ENCODE results near the gene NR1D1. TPM values are rescaled to one million over a fixed set of nuclear protein-coding genes. Genes with fewer than 3 reads are reported as not detected.

NR1D1 gene
- total RNA-seq, 4 donors from 2014 or later, result 2.0 to 92.1 (median 4.7) TPM

DNA sequence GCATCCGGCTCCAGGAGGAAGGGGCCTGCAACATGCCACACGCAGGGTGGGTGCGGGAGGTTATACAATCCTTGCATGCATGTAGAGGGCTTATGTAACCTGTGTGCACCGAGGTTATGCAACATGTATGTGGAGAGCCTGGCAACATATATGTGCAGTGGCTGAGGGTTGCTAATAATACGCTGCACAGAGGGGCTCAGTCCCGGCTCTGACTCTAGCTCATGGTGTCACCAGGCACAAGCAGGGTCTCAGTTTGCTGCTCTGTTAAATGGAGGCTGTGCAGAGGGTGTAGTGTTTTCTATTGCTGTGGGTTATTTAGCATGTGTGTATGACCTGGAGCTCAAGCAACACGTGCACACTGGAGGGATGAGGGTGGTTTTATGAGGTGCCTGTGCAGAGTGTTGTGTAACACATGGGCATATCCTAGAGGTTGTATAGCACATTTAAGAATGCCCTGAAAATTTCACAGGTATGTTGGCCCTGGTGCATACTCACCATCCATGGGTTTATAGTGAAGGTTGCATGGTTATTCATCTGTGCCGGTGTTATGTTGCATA, 24.4 kb downstream of the NR1D1 start:
- Histone ChIP-seq H3K27me3 (no peaks in the 10 kb centered on the region), H3K9me3 (no peaks in the 10 kb centered on the region), H3K4me3 (no peak overlapping the region), H3K4me1 (peaks cover 14 to 30% of the 10 kb centered on the region in 2 donors), H3K27ac (peak overlapping the region; percentile 98), H3K36me3 (no peaks in the 10 kb centered on the region)
- intact Hi-C loops (cut with DNase I; ENCODE audit: low total_unique reads), result loop anchor here (10.0 kb wide), 1 partner anchor 61 kb away; the partner anchor contains the start of gene CSF3
- no peak for DNase-seq
- TF ChIP-seq POLR2A (IDR thresholded peaks at IDR 0.05), result no peak
- TF ChIP-seq, protein P1, sequence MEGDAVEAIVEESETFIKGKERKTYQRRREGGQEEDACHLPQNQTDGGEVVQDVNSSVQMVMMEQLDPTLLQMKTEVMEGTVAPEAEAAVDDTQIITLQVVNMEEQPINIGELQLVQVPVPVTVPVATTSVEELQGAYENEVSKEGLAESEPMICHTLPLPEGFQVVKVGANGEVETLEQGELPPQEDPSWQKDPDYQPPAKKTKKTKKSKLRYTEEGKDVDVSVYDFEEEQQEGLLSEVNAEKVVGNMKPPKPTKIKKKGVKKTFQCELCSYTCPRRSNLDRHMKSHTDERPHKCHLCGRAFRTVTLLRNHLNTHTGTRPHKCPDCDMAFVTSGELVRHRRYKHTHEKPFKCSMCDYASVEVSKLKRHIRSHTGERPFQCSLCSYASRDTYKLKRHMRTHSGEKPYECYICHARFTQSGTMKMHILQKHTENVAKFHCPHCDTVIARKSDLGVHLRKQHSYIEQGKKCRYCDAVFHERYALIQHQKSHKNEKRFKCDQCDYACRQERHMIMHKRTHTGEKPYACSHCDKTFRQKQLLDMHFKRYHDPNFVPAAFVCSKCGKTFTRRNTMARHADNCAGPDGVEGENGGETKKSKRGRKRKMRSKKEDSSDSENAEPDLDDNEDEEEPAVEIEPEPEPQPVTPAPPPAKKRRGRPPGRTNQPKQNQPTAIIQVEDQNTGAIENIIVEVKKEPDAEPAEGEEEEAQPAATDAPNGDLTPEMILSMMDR (IDR thresholded peaks at IDR 0.05), result no peak

DNA sequence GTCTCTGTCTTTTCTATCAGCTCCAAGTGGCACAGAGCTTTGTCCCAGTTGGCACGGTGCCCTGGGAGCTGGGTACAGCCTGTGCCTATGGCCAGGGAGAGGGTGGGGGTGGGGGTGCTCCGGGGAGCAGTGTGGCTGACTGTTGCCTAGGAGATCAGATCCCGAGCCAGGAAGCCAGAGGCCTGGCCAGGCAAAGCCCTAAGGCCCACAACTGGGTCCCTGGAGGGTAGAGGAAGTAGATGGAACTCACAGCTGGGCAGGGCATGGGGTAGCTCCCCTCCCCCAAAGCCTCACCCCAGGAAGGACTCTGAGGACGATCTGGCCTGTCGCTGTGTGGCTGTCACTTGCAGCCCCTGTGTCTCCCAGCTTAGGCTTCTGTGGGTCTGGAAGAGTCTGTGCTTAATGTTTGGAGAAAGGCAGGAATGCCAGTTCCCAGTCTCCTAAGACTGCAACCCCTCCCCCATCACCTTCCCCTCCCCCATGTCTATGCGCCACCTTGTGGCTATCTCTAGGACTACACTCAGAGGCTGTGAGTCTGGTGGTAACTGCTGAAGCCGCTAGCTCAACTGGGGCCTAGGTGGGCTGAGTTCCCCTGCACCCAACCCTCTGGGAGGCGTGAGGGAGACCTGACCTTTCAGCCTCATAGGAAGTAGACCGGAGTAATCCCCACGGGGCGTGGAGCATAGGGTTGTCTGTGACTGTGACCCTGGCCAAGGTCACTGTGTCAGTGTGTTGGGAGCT, 25.0 kb downstream of the NR1D1 start:
- DNase-seq, result peak; percentile 74 to 77
- TF ChIP-seq POLR2A (IDR thresholded peaks at IDR 0.05), result peak in 1 of 2 donors; percentile 22
- TF ChIP-seq, protein P1 (IDR thresholded peaks at IDR 0.05), result peak; percentile 88 to 94 (median 92)
- Histone ChIP-seq H3K36me3 (no peaks in the 10 kb centered on the region), H3K27me3 (no peaks in the 10 kb centered on the region), H3K4me1 (peaks cover 14 to 34% of the 10 kb centered on the region in 2 donors), H3K9me3 (no peaks in the 10 kb centered on the region), H3K27ac (peak overlapping the region; percentile 98), H3K4me3 (no peak overlapping the region)
- intact Hi-C loops (cut with DNase I; ENCODE audit: low total_unique reads), result loop anchor here (10.0 kb wide), 1 partner anchor 61 kb away; the partner anchor contains the start of gene CSF3

- H3K4me1 ChIP-seq, result peaks cover 14 to 39% of the 10 kb centered on the region in 2 donors
Measured at GRCh38 chr17:40074871-40075200, 25.6 kb downstream of the NR1D1 start.

DNA sequence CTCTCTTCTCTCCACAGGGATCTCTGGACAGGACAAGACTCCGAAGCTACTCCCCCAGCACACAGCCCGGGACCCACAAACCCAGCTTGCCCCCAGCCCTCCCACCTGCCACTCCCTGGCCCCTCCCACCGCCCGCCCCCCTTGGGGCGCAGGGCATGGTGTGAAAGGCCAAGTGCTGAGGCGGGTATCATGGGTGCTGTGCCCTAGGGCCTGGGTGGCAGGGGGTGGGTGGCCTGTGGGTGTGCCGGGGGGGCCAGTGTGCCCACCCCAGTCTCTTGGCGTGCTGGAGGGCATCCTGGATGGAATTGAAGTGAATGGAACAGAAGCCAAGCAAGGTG, 26.2 kb downstream of the NR1D1 start:
- Histone ChIP-seq H3K36me3 (no peaks in the 10 kb centered on the region), H3K4me1 (peaks cover 14 to 39% of the 10 kb centered on the region in 2 donors), H3K9me3 (no peaks in the 10 kb centered on the region), H3K27me3 (no peaks in the 10 kb centered on the region), H3K4me3 (no peak overlapping the region), H3K27ac (peak overlapping the region; percentile 98)
- DNase-seq, result no peak
- TF ChIP-seq, protein P1 (IDR thresholded peaks at IDR 0.05), result no peak
- TF ChIP-seq POLR2A (IDR thresholded peaks at IDR 0.05), result no peak
- intact Hi-C loops (cut with DNase I; ENCODE audit: low total_unique reads), result loop anchor here (10.0 kb wide), 1 partner anchor 59 kb away; the partner anchor contains the start of gene CSF3

More at GRCh38 chr17:40074871-40075200, 25.6 kb downstream of the NR1D1 start:
- H3K27me3 ChIP-seq, result no peaks in the 10 kb centered on the region
- H3K36me3 ChIP-seq, result no peaks in the 10 kb centered on the region
- DNase-seq, result no peak
- TF ChIP-seq, protein P1 (IDR thresholded peaks at IDR 0.05), result no peak
- TF ChIP-seq POLR2A (IDR thresholded peaks at IDR 0.05), result no peak
- H3K27ac ChIP-seq, result peak overlapping the region; percentile 98
- intact Hi-C loops (cut with DNase I; ENCODE audit: low total_unique reads), result loop anchor here (10.0 kb wide), 1 partner anchor 60 kb away; the partner anchor contains the start of gene CSF3
- H3K9me3 ChIP-seq, result no peaks in the 10 kb centered on the region
- no peak overlapping the region for H3K4me3 ChIP-seq
